Adrenal gland (tissue), 12 donors: Measurements from ENCODE around the gene COL15A1. TPM values are rescaled to one million over a fixed set of nuclear protein-coding genes. Genes with fewer than 3 reads are reported as not detected.

Source experiments
- DNase-seq, 7 donors: peaks; one replicate each; pipeline ENCODE4 v3.0.0-alpha.2; 2019 to 2020
- H3K27ac ChIP-seq, 5 donors: fragments of 200-600 bp; sonication (generic) in 4 of 5; 1 replicate in 3 of 5; 2 replicates in 2 of 5; pipeline versions ENCODE4 v1.5.1 to v1.8.0; 2016 to 2020; ENCODE audit warnings: mild to moderate bottlenecking in 1 of 5
- H3K27me3 ChIP-seq: fragments of 200-600 bp; 2 replicates; pipeline ENCODE4 v1.8.0; 2021
- H3K36me3 ChIP-seq, 2 donors: fragments of 200-600 bp; replicated peaks in 1 of 2; 1 replicate in 1 of 2; 2 replicates in 1 of 2; pipeline versions ENCODE4 v1.5.1 to v1.8.0; 2018 to 2022
- H3K4me1 ChIP-seq, 2 donors: fragments of 200-600 bp; replicated peaks in 1 of 2; 1 replicate in 1 of 2; 2 replicates in 1 of 2; pipeline versions ENCODE4 v1.5.1 to v1.8.0; 2018 to 2021
- H3K4me3 ChIP-seq, 4 donors: fragments of 200-600 bp; sonication (generic) in 3 of 4; one replicate each; pipeline ENCODE4 v1.5.1; 2016 to 2018
- H3K9me3 ChIP-seq, 3 donors: fragments of 200-600 bp; sonication (generic) in 1 of 3; replicated peaks in 1 of 3; 1 replicate in 2 of 3; 2 replicates in 1 of 3; pipeline versions ENCODE4 v1.5.1 to v1.8.0; 2016 to 2021
- POLR2A ChIP-seq, 2 donors: fragments of 450-650 bp; IDR thresholded peaks; one replicate each; pipeline ENCODE4 v1.6.1; 2017; ENCODE audit warnings: antibody characterized with exemption in 2 of 2, mild to moderate bottlenecking in 2 of 2, moderate library complexity in 1 of 2
- WGBS, 4 donors: extraction: QIAGEN DNeasy Blood & Tissue Kit in 2 of 4; methylation state at CpG; one replicate each; pipeline versions ENCODE4 v1.1.5 to v1.1.7; 2013 to 2017; 5-methylcytosine and 5-hydroxymethylcytosine counted together
- intact Hi-C, 2 donors: fragments of 100-400 bp; cut with DNase I; formaldehyde crosslinking; loops; one replicate each; pipeline versions ENCODE4 v1.14.1 to v1.15.0; 2022 to 2023
- polyA plus RNA-seq, 3 donors: library from polyadenylated mRNA; stranded (reverse); fragments of 200-250 nt in 2 of 3; fragments of 350-450 nt in 1 of 3; fragmentation: Illumina TruSeq in 1 of 3; extraction: RNeasy Lipid Tissue Mini Kit (QIAGEN cat#74804) in 1 of 3; gene quantifications; one replicate each; pipeline ENCODE4 v1.2.3, GENCODE V29; 2013 to 2014
- total RNA-seq, 9 donors: library from RNA; depleted of rRNA in 4 of 9; stranded (reverse); fragments of >200 nt in 4 of 9; fragments of 120-200 nt in 1 of 9; fragmentation: NEBNext Ultra II Directional in 1 of 9; extraction: Animal tissue kit (Norgen Biotek cat#: 25700) in 1 of 9; gene quantifications; one replicate each; pipeline versions ENCODE4 v1.1.0 to v1.2.4, GENCODE V29; 2013 to 2023
- TF ChIP-seq, protein P1 (sequence below), 6 experiments: fragments of 450-650 bp in 4 of 6; fragments of 200-600 bp in 2 of 6; sonication (generic) in 1 of 6; IDR thresholded peaks; 1 replicate in 5 of 6; 2 replicates in 1 of 6; pipeline versions ENCODE4 v1.5.1 to v1.8.0; 2016 to 2021; ENCODE audit warnings: antibody characterized with exemption in 6 of 6, mild to moderate bottlenecking in 2 of 6, moderate library complexity in 1 of 6
- donor health status: healthy with polysubstance abuse.
- donor health status: Bipolar disorder and iron deficiency.
- donor health status: DM: yes; HTN: yes; CAD: no.
- donor health status: DM: no; HTN: no; CAD: no.
- donor health status: DM: no; HTN: no; CAD: no.
- donor health status: DM: yes; HTN: yes; CAD: no.

The COL15A1 gene
- total and polyA plus RNA-seq, 12 donors = 34.8 to 320 (median 101) TPM

DNA sequence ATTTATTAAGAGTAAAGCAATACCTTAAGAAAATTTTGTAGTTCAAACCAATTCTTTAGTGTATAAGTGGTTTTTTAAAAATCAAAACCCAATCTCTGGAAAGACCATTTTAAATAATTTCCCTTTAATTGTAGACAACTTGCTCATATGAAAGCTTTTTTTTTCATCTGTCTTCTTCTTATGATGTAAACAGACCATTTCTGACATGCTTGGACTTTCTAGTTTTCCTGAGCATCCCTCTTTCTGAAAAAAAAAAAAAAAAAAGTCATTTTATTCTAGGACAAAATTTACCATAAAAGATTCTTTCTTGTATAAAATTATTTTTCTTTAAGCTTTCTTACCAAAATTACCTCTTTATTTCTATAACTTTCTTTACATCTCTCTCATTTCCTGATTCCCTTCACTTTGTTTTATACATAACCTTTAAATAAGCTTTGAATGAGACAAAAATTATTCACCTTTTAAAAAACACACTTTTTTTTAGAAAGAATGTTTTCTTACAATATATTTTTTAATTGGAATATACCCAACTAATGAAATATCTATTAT is 67.5 kb downstream of the COL15A1 start:
- no peak for DNase-seq
- Histone ChIP-seq H3K4me3 (no peak overlapping the region), H3K9me3 (peaks cover 0 to 8% (median 0%) of the 10 kb centered on the region in 3 donors), H3K4me1 (no peaks in the 10 kb centered on the region), H3K27me3 (no peaks in the 10 kb centered on the region), H3K36me3 (peaks cover 0 to 17% of the 10 kb centered on the region in 2 donors), H3K27ac (no peak overlapping the region)
- TF ChIP-seq POLR2A (IDR thresholded peaks at IDR 0.05) = no peak
- TF ChIP-seq, protein P1, sequence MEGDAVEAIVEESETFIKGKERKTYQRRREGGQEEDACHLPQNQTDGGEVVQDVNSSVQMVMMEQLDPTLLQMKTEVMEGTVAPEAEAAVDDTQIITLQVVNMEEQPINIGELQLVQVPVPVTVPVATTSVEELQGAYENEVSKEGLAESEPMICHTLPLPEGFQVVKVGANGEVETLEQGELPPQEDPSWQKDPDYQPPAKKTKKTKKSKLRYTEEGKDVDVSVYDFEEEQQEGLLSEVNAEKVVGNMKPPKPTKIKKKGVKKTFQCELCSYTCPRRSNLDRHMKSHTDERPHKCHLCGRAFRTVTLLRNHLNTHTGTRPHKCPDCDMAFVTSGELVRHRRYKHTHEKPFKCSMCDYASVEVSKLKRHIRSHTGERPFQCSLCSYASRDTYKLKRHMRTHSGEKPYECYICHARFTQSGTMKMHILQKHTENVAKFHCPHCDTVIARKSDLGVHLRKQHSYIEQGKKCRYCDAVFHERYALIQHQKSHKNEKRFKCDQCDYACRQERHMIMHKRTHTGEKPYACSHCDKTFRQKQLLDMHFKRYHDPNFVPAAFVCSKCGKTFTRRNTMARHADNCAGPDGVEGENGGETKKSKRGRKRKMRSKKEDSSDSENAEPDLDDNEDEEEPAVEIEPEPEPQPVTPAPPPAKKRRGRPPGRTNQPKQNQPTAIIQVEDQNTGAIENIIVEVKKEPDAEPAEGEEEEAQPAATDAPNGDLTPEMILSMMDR (IDR thresholded peaks at IDR 0.05) = no peak
- intact Hi-C loops = loop anchor here in 1 of 2 donors (10.0 kb wide), 1 partner anchor 94 kb away; the partner anchor contains the start of gene TGFBR1

DNA sequence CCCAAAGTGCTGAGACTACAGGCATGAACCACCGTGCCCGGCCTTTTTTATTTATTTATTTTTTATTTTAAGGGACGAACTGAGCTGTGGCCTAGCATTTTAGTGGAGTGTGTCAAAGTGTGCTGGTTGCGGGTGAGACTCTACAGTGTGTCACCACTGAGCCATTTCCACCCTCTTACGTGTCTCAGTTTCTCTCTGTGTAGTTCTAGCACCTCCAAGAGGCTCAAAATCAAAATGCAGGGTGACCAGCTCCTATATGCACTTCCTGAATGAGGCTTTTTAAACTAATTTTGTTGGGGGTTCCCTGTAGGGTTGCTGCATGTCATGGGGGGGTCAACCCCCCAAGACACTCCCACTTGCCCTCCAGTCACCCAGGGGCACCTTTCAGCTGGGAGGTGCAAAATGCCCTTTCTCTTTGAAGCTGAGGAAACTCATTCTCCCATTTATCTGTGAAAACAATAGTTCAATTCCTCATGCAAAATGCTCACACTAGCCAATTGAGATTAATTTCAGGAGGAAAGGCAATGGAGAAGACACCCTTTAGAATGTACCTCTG is 69.3 kb downstream of the COL15A1 start:
- Histone ChIP-seq H3K27ac (no peak overlapping the region), H3K27me3 (no peaks in the 10 kb centered on the region), H3K4me3 (no peak overlapping the region), H3K4me1 (no peaks in the 10 kb centered on the region), H3K36me3 (peaks cover 0 to 26% of the 10 kb centered on the region in 2 donors), H3K9me3 (peaks cover 0 to 8% (median 0%) of the 10 kb centered on the region in 3 donors)
- WGBS, 4 donors = 82 to 91% (median 85%) methylated on average over 5 of the region's 5 CpGs
- intact Hi-C loops = loop anchor here in 1 of 2 donors (10.0 kb wide), 1 partner anchor 92 kb away; the partner anchor contains the start of gene TGFBR1
- no peak for TF ChIP-seq POLR2A (IDR thresholded peaks at IDR 0.05)
- TF ChIP-seq, protein P1 (IDR thresholded peaks at IDR 0.05) = peak in 5 of 6 experiments; percentile 13 to 55 (median 45)
- no peak for DNase-seq

DNA sequence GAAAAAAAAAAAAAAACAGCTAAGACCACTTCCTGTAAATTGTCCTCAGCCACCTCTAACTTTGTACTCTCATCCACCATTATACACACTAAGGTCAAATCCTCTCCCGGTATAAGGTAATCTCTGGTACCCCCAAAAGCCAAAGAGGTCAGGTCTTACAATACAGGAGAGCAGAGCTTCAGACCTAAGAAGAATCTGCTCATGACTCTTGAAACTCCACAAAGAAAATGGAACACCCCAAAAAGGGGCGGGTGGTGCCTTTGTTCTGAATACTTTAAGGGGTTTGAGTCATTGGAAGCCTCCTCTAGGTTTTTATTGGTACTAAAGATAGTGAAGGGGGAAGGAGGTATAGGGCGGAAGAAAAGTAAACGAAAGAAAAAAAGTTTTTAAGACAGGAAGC is 69.8 kb downstream of the COL15A1 start:
- WGBS, 4 donors = 74 to 87% (median 85%) methylated on average over 4 of the region's 4 CpGs

DNA sequence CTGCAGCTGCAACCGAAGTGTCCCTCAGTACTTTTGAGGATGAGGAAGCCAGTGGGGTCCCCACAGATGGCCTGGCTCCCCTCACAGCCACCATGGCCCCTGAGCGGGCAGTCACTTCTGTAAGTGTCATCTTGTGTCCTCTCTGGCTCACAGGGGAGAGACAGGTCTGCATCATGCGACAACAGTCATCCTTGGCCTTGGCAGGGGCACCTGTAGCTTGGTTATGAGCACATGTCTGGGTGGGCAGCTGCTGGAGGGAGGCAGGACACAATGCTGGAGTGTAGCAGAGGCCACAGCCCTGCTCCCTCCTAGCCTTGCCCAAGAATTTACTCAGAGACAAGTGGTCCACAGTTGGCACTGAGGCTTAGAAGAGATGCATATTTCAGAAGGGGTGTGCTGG is 71.7 kb downstream of the COL15A1 start:
- H3K4me1 ChIP-seq = no peaks in the 10 kb centered on the region
- peaks cover 0 to 36% of the 10 kb centered on the region in 2 donors for H3K36me3 ChIP-seq
- intact Hi-C loops = loop anchor here in 1 of 2 donors (10.0 kb wide), 1 partner anchor 89 kb away; the partner anchor contains the start of gene TGFBR1
- TF ChIP-seq, protein P1 (IDR thresholded peaks at IDR 0.05) = no peak
- no peak for TF ChIP-seq POLR2A (IDR thresholded peaks at IDR 0.05)
- H3K4me3 ChIP-seq = no peak overlapping the region
- no peak for DNase-seq
- no peak overlapping the region for H3K27ac ChIP-seq
- no peaks in the 10 kb centered on the region for H3K27me3 ChIP-seq
- H3K9me3 ChIP-seq = peaks cover 0 to 8% (median 0%) of the 10 kb centered on the region in 3 donors
- 60 to 86% (median 83%) methylated on average over 1 to 3 of the region's 3 CpGs for WGBS, 4 donors

More for the DNA sequence above, 69.8 kb downstream of the COL15A1 start:
- H3K4me1 ChIP-seq = no peaks in the 10 kb centered on the region
- TF ChIP-seq, protein P1 (IDR thresholded peaks at IDR 0.05) = no peak
- TF ChIP-seq POLR2A (IDR thresholded peaks at IDR 0.05) = no peak
- intact Hi-C loops = loop anchor here in 1 of 2 donors (10.0 kb wide), 1 partner anchor 91 kb away; the partner anchor contains the start of gene TGFBR1
- H3K27me3 ChIP-seq = no peaks in the 10 kb centered on the region
- no peak overlapping the region for H3K27ac ChIP-seq
- no peak for DNase-seq
- no peak overlapping the region for H3K4me3 ChIP-seq
- H3K36me3 ChIP-seq = peaks cover 0 to 26% of the 10 kb centered on the region in 2 donors
- H3K9me3 ChIP-seq = peaks cover 0 to 8% (median 0%) of the 10 kb centered on the region in 3 donors
